ENCODE data around the gene MAB21L4.

Gene MAB21L4

DNA sequence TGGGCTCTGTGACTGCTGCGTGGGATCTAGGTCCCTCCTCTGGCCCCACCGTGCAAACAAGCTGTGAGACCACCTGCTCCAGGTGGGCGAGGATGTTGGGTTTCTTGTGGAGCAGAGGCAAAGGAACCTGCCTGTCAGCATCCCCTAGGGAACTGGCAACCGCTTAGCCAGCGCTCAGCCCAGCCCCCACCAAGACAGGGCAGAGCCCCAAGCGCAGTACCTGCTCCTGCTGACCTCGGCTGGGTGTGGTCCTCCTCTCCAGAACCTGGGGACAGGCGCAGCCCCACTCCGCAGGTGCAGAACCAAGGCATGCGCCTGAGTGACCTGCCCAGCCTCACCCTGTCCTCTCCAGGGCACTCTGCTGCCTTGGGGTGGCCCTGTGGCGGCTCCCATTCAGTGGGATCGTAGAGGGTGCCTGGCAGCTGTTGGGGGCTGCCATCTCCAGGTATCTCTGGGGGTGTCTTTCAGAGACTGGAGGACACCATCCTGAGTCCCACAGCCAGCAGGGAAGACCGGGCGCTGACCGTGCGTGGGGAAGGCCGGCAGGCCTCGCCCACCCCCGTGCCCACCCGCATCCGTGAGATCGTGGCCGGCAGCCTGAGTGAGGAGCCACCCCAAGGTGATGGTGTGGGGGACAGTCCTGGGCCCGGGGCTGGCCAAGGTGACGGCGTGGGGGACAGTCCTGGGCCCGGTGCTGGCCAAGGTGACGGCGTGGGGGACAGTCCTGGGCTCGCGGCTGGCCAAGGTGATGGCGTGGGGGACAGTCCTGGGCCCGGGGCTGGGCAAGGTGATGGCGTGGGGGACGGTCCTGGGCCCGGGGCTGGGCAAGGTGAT lies 22.5 kb upstream of the MAB21L4 start:
- TF ChIP-seq, protein P1, sequence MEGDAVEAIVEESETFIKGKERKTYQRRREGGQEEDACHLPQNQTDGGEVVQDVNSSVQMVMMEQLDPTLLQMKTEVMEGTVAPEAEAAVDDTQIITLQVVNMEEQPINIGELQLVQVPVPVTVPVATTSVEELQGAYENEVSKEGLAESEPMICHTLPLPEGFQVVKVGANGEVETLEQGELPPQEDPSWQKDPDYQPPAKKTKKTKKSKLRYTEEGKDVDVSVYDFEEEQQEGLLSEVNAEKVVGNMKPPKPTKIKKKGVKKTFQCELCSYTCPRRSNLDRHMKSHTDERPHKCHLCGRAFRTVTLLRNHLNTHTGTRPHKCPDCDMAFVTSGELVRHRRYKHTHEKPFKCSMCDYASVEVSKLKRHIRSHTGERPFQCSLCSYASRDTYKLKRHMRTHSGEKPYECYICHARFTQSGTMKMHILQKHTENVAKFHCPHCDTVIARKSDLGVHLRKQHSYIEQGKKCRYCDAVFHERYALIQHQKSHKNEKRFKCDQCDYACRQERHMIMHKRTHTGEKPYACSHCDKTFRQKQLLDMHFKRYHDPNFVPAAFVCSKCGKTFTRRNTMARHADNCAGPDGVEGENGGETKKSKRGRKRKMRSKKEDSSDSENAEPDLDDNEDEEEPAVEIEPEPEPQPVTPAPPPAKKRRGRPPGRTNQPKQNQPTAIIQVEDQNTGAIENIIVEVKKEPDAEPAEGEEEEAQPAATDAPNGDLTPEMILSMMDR (IDR thresholded peaks at IDR 0.05; ENCODE audit: extremely low read depth, missing control alignments): no peak
- DNase-seq (ENCODE audit: low spot score): no peak

DNA sequence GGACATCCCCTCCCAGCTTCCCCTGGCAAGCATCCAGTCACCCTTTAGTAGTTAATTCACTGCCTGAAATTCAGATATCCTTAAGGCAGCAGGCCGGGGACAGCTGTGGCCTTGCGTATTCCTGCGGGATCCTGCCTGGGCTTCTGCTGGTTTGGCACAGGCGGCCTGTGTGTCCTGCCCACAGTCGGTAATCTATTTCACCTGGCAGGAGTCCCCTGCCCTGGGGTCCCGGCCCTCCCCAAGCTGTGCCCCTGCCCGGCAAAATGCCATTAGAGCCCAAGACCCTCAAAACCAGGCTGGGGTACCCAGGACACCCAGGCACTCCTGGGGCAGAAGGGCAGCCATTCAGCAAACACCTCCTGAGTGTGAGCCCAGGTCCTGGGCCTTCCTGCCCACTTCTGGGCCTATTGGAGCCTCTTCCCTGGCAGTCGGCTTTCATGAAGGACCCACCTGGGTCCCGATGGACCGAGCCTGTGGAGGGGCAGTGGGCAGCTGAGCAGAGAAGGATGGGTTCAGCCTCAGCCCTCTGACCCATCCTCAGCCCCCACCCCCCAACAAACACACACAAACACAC lies 21.8 kb upstream of the MAB21L4 start:
- DNase-seq (ENCODE audit: low spot score): no peak
- TF ChIP-seq, protein P1 (IDR thresholded peaks at IDR 0.05; ENCODE audit: extremely low read depth, missing control alignments): no peak

DNA sequence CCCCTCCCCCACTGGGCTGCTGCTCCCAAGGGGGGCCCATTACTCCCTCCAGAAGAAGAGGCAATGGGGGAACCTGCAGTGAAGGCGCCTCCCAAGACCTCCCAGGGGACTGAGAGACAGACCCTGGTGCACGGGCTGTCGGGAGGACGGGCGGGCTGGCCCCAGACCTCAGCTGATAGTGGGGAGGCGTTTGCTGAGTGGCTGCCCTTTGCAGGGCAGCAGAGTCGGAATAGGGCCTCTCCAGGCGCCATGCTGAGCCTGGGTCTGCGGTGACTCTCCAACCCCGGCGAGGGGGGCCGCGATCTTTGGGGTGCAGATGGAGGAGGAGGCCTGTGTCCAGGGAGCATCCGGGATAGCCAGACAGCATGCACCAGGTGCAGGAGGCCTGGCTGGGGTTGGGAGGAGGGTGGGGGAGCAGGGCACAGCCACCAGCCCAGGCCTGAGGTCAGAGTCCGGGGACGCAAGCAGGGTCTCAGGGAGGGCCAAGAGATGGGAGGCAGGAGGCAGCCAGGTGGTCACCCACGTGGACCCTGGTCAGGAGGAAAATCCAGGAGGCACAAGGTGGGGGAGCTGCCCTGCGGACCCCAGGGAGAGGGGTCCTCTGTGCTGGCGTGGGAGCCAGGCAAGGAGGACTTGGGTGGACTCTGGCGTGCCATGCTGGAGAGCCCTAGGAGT lies 21.2 kb upstream of the MAB21L4 start:
- no peak for DNase-seq (ENCODE audit: low spot score)
- TF ChIP-seq, protein P1 (IDR thresholded peaks at IDR 0.05; ENCODE audit: extremely low read depth, missing control alignments): no peak

DNA sequence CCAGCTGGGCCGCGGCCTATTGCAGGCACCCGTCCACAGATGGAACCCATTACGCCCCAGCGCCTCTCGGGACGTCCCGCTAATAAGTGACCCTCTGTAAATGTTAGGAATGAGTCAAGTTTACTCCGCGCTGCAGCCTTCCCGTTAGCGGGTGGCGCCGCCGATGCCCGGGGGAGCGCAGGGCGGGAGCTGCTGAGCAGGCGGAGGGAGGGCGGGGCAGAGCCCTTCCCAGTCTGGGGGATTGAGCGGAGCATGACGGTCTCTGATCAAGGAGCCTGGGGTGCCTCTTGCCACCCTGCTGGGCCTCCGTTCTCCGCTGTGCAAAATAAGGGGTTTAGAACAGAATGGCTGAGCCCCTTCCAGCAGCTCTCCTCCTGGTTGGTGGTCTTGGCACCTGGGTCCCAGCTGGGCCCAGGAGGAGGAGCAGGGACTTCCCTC lies 20.6 kb upstream of the MAB21L4 start:
- TF ChIP-seq, protein P1 (IDR thresholded peaks at IDR 0.05; ENCODE audit: extremely low read depth, missing control alignments): no peak
- DNase-seq (ENCODE audit: low spot score): no peak

DNA sequence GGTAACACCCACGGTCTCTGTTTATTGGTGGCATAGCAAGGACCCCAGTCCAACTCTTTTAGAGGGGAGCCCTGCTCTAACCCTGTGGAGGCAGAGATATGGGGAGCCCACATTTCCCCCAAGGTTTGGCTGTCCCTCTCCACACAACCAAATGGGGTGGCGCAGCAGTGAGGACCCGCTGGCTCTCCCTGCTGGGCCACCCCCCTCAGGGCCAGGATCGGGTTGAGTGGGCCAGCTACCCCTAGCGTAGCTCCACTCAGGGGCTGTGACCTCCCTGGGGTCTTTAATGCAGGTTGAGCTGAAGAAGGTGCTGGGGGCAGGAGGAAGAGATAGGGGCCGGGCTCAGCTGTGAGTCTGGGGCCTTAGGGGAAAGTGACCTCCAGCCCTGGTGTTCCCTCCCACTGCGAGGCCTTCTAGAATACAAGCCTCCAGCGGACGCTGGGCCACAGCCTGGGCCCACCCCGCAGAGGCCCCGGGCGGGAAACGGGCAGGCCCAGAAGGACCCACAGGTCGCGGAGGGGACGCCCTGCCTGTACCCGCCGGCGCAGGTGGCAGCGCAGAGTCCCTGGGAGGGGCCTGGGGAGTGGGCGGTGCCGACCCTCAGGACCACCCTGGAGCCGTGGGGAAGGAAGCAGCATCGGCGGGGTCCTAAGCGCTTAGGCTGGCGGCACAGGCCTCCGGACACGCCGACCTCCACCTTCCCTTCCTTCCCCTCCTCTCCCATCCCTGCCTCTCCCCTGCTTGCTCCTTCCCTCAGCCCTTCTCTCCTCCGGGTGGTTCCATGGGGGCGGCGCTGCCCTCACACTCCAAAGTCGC lies 19.8 kb upstream of the MAB21L4 start:
- TF ChIP-seq, protein P1 (IDR thresholded peaks at IDR 0.05; ENCODE audit: extremely low read depth, missing control alignments): no peak
- no peak for DNase-seq (ENCODE audit: low spot score)

DNA sequence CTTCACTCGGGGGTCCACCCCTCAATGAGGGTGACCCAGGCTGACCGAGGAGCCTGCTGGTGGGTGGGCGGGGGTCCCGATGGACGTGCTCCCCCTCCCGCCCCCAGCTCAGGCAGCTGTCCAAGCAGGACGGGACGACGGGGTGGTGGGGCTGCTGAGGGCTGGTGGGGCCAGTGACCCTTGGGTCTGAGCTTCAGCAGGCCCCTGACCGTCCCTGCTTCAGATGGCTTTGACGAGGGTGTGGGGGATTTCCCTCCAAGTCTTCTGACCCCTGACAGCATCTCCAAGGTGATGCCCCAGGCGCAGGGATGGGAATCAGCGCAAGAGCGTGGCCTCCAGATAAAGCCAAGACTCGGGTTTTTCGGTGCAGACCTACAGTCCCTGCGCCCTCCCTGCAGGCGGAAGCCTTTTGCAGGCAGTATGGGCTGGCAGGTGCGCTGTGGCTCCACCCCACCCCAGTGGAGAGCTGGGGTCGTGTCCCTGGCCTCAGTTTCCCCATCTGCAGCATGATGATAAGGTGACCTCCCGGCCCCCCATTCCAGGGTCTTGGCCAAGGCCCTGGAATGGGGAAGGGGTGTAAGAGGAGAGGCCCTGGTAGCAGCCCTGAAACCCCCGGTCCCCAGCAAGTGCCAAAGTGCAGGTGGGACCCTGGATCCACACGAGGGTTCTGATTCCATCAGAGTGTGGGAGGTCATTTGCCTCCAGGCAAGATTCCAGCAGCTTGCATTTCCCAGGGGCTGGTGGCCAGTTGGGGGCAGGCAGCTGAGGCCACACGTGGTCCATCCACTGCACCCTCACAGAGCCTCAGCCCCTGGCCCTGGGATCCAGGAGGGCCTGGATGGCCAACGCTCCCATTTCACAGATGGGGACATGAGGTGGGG lies 18.9 kb upstream of the MAB21L4 start:
- TF ChIP-seq, protein P1 (IDR thresholded peaks at IDR 0.05; ENCODE audit: extremely low read depth, missing control alignments): no peak
- no peak for DNase-seq (ENCODE audit: low spot score)

Data from GM20000 (cell line).